NCI-H2196 treated with DMSO at 0.1 percent for 48 hours (cell line): ENCODE results near the gene SIAH1.
"Not testable (repeated sequence)": the region's sequence is repeated elsewhere in the genome, so short reads cannot be mapped to it uniquely, and the experiment has no call there.

Experiments used
- DNase-seq: peaks from one replicate; lab custom pipeline; 2025; ENCODE audit not compliant: unreplicated experiment; lab: John Stamatoyannopoulos, UW

Gene SIAH1

DNA sequence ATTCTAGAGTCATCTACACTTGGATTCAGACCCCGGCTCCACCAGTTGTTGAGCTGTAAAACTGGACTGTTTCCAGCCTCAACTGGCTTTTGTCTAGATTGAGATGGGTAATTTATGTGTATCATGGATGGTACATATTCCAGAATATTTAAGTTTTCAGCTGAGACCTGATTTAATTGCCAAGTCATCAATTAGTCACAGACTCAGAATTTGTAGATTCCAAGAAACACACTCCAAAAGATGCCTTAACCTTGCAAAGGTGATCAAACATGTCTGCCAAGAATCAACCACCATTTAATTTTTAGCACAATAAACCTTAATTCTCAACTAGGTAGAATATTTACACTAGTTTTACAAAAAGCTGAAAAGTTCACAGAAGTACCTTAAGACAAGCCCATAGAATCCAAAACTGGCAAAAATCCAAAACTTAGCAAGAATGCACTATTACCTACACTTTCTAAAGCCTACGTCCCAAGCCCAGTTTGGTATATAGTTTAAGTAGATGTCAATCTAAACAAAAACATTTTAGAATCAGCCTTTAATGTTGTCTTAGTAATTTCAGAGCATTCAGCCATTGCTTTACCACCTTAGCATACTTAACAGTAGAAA is 17.7 kb downstream of the SIAH1 start:
- DNase-seq, result no peak

DNA sequence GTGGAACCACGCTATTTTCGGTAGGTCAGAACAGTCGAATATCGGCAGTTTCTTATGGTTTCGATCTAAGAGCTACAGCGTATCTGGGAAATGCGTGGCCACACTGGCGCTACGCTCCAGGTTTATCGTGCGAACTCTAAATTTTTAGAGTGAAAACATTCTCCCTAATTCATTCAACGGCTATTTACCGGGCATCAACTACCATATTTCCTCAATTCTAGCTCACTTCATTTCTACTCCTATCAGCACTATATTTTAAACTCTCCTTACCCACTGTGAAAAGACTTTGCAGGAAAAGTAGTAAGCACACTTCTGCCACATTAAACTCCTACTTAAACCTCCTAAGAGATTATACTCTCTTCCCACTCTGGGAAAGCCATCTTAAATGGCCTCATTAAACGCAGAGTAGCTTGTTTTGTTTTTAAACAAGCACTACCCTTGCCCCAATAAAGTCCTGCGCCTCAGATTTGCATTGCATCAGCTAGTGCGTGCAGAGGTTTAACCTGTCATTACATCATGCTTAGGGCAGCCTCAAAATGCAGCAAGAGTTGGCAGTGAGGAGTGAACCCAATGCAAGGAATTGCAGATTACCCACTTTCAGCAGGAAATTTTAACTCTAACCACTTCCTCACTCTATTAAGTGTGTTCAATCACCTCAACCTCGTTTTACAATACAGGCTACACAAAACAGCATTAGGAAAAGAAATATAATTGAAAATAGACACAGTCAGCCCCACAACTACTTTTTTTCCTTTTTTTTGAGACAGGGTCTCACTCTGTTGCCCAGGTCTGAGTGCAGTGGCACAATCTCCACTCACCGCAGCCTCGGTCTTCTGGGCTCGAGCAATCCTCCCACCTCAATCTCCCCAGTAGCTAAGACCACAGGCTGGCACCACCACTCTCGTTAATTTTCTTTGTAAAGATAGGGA is 18.8 kb downstream of the SIAH1 start:
- no peak for DNase-seq

DNA sequence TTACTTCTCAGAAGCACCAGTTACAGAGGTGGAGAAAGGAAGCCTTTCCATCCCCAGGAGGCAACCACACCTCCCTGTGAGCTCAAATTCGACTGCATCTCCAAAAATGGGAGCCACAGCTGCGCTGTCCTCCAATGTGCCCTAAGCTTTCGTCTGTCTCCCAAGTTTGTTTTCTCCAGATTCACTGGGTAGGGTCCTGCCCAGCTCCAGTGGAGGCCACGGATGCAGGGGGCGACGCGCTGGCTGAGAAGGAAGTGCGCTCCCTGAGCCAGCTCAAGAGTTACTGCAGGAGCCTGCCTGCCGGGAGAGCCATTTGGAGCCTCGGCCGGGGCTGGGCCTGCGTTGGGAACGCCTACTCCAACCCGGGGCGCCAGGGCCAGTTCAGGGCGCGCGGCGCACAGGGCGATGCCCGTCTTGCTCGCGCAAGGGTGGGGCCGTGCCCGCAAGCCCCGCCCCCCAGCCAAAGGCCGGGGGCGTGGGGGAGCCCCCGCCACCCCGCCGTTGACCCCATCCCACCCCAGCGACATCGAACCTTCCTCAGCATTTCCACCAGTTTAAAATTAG is 19.5 kb downstream of the SIAH1 start:
- DNase-seq, result peak; percentile 26

DNA sequence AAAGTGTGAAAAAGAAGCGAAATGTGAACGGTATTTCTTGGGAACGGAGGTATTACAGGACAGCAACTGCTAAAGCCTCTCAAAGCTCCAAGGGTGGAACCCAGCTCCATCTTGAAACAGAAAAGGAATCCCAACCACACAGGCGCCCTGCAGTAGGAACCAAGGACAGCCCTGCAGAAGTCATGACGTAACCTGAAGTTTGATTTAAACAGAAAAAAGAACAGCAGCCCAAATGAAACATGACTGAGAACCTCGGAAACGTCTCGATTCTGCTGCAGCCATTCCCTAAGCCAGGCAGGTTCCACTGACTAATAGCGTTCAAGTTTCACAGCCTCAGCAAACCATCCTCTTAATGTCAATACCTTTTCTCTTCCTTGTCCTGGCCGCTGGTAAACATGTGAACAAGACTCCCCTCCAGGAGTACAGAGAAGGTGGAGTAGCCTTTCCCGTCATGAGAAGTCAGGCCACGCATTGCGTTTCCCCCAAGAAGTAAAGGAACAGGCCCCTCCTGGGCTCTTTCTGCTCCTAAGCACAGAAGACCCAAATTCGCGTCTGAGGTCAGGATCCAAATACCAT is 20.1 kb downstream of the SIAH1 start:
- DNase-seq, result no peak

DNA sequence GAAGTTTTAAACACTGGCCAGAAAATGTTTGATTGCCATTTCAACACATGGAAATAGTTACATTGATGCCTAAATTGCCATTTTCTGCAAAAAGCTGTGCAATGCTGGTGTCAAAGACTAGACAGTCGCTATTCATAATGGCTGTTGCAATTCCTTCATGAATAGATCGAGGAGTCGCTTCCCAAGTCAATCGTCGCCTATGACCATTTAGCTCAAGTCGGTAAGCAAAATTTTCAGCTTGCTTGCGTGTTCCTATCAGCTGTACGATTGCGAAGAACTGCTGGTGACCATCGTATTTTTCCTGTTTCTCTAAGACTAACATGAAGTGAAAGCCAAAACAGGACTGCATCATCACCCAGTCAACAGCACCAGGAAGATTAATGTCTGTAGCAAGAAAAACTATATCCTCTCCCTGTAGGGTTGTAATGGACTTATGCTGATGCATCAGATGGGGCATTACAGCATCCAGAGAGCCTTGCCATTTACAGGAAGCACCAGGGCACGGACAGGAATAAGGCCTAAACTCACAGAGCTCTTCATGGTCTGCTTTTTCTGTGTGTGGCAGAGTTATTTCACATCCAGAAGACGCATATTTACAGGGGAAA is 23.6 kb downstream of the SIAH1 start:
- no peak for DNase-seq

DNA sequence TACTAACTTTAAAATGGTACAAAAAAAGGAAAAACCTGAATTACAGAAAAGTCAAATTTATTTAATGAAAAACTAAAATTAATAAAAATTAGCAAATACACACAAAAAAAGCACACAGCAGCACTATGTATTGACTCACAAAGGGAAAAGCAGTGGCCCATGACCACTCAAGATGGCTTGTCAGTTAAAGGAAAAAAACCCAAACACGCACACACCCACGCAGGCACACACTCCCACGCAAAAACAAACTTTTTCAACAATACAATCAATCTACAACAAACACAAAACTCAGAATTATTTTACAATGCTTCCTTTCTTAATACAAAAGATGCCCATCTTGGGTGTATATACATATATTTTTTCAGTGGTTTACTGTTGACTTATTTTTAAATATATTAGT is 24.2 kb downstream of the SIAH1 start:
- no peak for DNase-seq

DNA sequence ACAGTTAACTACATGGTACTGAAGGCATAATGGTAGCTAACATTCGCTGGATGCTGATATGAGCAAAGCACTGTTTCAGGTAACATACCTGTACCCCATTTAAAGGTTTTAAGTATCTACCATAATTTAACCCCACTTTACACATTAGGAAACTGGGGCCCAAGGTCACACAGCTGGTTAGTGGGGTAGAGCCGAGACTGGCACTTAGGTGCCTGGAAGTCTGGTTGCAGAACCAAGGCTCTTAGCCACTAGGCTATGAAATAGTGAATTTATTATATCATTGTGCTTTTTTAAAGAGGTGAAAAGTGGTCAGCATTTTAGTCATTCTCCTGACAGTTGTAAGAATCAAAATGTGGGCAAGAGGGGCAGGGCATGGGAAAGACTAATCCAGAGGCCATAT is 25.2 kb downstream of the SIAH1 start:
- no peak for DNase-seq

DNA sequence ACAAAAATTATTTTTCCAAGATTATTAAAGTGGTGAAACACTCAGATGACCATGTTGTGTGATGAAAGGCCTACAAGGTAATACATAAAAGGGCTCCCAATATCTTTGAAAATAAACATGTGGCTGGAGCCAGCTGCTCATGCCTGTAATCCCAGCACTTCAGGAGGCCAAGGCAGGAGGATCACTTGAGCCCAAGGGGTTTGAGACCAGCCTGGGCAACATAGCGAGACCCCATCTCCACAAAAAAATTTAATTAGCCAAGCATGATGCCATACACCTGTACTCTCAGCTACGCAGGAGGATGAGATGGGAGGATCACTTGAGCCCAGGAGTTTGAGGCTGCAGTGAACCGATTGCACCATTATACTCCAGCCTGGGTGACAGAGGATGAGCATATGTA is 26.8 kb downstream of the SIAH1 start:
- no peak for DNase-seq

DNA sequence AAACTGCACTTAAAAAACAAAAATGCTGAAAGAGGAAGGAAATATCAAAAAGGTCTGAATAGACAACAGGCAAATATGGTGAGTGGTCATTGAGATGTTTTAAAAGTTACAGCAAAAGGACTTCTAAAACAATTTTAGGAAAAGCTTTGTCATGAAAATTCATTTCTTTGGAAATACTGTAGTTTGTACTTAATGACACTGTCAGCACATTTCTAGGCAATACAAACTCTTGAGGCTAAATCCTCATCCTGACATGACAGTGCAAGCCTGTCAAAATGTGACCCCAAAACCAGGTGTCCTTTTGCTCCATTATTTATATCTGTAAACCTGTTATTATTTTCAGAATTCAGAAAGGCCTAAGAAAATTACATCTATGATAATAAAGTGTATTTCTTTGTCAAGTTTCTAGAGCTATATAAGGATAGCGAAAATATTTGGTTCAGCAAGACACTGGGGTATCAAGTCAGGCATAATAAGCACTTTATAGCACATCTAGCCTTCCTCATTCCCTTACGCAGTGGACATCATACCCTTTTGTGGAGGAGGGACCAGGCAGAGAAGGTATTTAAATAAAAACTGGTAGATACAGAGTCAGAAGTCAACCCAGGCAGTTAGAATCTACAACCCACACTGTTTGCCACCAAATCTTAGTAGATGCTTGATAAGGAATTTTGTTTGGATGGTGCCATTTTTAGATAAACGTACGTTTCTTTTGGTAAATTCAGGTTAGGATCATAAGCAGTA is 28.4 kb downstream of the SIAH1 start:
- DNase-seq, result no peak

DNA sequence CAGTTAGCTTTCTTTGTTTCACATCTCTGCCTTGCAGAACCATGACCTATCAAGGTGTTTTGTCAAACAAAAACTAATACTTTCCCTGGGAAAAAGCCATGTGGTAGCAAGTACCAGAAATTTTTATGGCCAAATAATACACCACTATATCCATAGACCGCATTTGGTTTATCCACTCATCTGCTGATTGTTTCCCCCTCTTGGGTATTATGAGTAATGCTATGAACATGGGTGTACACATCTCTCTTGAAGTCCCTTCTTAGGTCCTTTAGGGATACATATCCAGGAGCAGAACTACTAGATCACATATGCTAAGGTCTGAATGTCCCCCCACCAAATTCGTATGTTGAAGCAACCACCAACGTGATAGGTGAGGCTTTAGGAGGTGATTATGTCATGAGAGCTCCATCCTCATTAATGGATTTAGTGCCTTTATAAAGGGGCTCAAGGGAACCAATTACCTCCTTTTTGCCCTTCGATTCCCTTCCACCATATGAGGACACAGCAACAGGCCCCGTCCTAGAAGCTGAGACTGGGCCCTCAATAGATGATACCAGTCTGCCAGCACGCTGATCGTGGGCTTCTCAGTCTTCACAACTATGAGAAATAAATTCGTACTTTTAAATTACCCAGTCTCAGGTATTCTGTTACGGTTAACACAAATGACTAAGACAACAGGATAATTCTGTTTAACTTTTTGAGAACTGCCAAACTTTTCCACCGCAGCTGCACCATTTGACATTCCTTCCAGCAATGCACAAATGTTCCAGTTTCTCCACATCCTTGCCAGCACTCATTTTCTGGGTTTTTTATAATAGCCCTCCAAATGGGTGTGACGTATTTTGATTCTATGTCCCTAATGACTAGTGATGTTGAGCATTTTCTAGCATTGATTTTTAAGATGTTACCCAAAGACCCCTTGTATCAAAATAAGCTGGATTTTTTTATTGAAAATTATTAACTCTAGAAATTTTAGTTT is 30.0 kb downstream of the SIAH1 start:
- DNase-seq, result no peak

DNA sequence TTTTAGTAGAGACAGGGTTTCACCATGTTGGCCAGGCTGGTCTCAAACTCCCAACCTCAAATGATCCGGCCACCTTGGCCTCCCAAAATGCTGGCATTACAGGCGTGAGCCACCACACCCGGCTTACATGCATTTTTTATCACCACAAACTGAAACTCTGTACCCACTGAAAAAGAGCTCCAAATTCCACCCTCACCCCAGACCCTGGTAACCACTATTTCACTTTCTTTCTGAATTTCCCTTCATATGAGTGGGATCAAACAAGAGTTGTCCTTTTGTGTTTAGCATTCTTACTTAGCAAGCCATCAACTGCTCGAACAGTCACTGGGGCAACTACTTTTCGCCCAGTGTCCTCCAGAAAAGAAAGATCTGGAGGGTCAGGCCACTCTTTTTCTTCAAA is 30.8 kb downstream of the SIAH1 start:
- DNase-seq, result not testable (repeated sequence)

DNA sequence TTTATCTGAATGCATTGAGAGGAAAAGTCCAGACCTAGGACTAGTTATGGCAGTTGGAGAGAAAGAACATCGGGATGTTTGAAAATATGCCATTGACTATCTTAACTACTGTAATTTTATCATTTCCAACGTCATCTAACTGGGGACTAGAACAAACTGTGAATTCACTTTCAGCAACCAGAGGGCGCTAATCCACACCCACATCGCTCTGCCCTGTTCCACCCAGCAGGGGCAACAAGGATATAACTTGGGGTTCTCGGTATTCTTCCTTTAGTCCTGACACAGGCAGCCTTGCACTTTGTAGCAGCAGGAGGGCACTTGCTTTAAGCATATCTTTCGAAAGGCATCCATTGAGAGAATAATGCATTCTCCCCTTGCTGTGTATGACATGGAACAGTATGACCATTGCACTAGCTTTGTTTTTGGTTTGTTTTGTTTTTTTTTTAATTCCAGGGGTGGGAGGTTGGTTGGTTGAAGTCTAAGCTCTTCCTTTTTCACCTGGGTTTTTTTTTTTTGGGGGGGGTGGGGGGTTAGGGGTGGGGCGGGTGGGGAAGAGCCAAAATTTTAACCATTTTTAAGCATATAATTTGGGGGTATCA is 31.5 kb downstream of the SIAH1 start:
- DNase-seq, result no peak

DNA sequence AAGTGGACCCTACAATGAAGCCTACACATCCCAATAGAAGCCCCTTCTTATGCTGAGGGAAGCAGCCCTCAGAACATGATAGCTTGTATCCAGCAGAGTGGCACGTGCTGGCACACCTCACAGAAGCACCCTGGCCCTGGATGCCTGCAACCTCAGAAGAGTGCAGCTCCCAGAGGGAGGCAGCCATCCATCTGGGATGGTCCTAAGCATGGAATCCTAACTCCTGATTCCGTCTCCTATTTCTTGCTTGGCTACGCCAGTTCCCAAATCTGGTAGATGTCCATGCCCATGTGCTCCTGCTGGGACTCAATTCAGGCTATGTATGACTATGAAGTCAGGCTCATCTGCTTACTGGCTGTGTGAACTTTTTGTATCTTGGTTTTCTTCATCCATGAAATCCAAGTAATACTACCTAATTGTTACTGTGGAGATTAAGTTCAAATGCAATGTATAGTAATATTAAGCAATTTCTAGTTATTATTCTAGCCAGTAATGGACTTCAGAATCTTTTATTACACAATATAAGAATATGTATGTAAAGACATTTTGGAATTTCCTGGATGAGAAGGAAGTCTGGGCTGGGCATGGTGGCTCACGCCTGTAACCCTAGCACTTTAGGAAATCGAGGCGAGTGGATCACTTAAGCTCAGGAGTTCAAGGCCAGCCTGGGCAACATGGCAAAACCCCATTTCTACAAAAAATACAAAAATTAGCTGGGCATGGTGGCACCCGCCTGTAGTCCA is 32.4 kb downstream of the SIAH1 start:
- DNase-seq, result no peak

DNA sequence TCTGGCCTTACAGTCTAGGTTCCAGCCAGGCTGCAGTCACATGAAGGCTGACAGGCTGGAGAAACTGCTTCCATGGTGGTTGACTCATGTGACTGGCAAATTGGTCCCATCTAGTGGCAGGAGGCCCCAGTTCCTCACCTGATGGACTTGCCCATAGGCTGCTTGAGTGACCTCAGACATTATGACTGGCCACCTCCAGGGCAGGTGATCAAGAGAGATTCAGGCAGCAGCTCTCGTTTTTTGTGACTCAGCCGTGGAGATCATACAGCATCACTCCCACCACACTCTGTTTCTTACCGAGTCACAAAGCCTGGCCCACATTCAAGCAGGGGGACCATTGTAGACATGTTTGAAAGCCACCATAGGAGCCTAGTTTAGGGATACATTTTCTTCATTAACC is 34.5 kb downstream of the SIAH1 start:
- no peak for DNase-seq

DNA sequence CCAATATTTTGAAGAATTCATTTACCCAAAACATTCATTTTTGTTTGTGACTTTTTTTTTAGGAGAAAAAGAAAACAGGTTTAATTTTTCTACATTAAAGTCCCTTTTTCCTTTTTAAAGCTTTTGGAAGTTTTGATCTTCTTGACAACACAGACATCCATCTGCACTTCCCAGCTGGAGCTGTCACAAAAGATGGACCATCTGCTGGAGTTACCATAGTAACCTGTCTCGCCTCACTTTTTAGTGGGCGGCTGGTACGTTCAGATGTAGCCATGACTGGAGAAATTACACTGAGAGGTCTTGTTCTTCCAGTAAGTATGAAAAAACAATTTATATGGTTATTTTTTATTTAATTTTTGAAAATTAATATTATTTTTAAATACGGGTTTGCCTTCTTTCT is 37.2 kb downstream of the SIAH1 start:
- no peak for DNase-seq

DNA sequence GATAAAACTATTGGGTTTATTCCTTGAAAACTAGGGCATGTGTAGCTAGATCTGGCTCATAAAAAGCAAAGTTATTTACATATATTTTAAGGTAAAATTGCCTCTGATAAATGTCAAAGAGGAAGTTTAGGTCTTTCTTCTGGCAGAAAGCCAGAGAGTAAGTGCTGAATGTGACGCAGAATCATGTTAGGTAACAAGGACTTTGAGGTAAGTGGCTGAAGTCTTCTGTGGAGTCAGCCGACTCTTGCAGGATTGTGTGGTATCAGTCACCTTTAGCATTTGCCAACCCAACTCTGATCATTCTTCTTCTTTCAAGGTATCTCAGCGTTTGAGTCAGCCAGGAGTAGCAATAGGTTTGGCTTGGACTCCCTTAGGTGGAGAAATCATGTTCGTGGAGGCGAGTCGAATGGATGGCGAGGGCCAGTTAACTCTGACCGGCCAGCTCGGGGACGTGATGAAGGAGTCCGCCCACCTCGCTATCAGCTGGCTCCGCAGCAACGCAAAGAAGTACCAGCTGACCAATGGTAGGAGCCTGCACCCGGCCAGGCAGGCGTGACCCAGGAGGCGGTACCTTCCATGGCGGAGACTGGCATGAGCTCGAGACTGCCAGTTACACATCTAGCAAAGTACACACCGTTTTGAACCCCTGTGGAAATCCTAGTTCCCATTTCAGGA is 37.9 kb downstream of the SIAH1 start:
- DNase-seq, result no peak

DNA sequence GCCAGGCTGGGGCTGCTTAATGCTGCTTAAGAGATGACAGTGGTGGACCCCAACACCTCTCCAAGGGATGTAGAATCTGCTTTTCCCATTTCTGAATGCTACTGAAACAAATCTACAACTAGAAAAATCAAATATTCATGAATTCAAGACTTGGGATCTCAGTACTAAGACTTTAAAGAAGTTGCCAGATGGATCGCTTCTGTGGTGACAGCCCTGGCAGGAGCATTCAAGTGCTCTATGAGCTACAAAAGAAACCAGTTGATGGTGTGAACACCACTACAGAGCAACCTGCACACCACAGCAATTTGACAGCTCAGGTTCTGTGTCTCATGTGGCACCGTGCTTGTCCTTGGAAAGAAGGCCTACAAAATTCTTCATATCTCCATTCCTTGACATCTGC is 42.6 kb downstream of the SIAH1 start:
- no peak for DNase-seq

DNA sequence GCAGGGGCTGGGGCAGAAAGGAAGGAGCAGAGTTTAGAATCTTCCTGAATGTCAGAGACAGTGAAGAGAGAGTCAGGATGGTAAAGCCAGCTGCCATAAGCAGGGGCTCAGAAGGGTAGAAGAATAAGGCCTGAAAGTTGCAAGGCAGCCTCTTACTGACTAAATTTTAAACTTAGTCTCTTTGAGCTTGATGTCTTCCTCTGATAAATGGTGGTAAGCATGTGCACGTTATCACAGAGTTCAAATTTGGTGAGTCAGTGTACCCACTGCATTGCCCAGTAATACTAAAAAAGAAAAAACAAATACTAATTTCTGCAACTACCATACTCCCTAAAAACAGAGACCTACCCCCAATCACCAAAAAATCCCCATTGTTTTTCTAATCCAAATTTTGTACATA is 45.2 kb downstream of the SIAH1 start:
- no peak for DNase-seq
